SK-N-SH (cell line): ENCODE measurements around the gene TESK1. TPM values are rescaled to one million over a fixed set of nuclear protein-coding genes. Genes with fewer than 3 reads are reported as not detected.

Experiments
- CTCF ChIA-PET: fragments of 300-600, 350-600 bp; formaldehyde crosslinking; extraction: SDS; loops from one replicate; lab custom pipeline; 2021; lab: Yijun Ruan, JAX
- POLR2A ChIA-PET: fragments of 350-600 bp; sonication (Branson Sonifier 250); formaldehyde crosslinking; extraction: SDS; loops from one replicate; lab custom pipeline; 2020; ENCODE audit warnings: antibody characterized with exemption, inconsistent platforms; lab: Yijun Ruan, JAX
- DNase-seq: peaks from one replicate; pipeline ENCODE4 v3.0.0; 2012
- H2AFZ ChIP-seq: fragments of 200-600 bp; sonication (generic); 2 replicates; pipeline ENCODE4 v1.8.1; 2016; ENCODE audit warnings: antibody characterized with exemption, mild to moderate bottlenecking, low read depth
- H3F3A ChIP-seq: fragments of 200-600 bp; sonication (generic); replicated peaks from 2 replicates; pipeline ENCODE3; 2016; ENCODE audit warnings: antibody characterized with exemption, mild to moderate bottlenecking; ENCODE audit not compliant: insufficient read depth
- H3K27ac ChIP-seq, 2 experiments: fragments of 200-500 bp in 1 of 2; fragments of 200-600 bp in 1 of 2; sonication (Bioruptor generic) in 1 of 2; sonication (generic), shearing (Covaris generic) in 1 of 2; 2 replicates each; pipeline versions ENCODE4 v1.5.1 to v1.6.1; 2014 to 2016; ENCODE audit warnings: low read depth in 2 of 2, inconsistent platforms in 1 of 2, low read length in 1 of 2, mild to moderate bottlenecking in 1 of 2, mixed read lengths in 1 of 2
- H3K27me3 ChIP-seq: fragments of 200-600 bp; sonication (generic), shearing (Covaris generic); 2 replicates; pipeline ENCODE4 v1.6.1; 2016; ENCODE audit warnings: mixed run types; ENCODE audit not compliant: insufficient read depth
- H3K36me3 ChIP-seq, 2 experiments: fragments of 200-500 bp in 1 of 2; fragments of 200-600 bp in 1 of 2; sonication (Bioruptor generic) in 1 of 2; sonication (generic) in 1 of 2; replicated peaks in 1 of 2; 2 replicates each; pipeline versions ENCODE3 to v1.5.1; 2014 to 2016; ENCODE audit warnings: low read length in 1 of 2, mild to moderate bottlenecking in 1 of 2; ENCODE audit not compliant: insufficient read depth in 2 of 2, control insufficient read depth in 1 of 2
- H3K4me1 ChIP-seq, 2 experiments: fragments of 200-500 bp in 1 of 2; fragments of 200-600 bp in 1 of 2; sonication (Bioruptor generic) in 1 of 2; sonication (generic), shearing (Covaris generic) in 1 of 2; 2 replicates each; pipeline versions ENCODE4 v1.5.1 to v1.6.1; 2014 to 2016; ENCODE audit warnings: low read depth in 1 of 2, low read length in 1 of 2, mixed run types in 1 of 2; ENCODE audit not compliant: insufficient read depth in 2 of 2, control insufficient read depth in 1 of 2
- H3K4me2 ChIP-seq: fragments of 200-600 bp; sonication (generic), shearing (Covaris generic); 2 replicates; pipeline ENCODE4 v1.6.1; 2017; ENCODE audit warnings: mixed run types
- H3K4me3 ChIP-seq, 2 experiments: fragments of 200-500 bp in 1 of 2; fragments of 200-600 bp in 1 of 2; sonication (Bioruptor generic) in 1 of 2; sonication (generic), shearing (Covaris generic) in 1 of 2; 2 replicates each; pipeline versions ENCODE4 v1.5.1 to v1.8.1; 2014 to 2016; ENCODE audit warnings: low read depth in 2 of 2, inconsistent platforms in 1 of 2, low read length in 1 of 2, mild to moderate bottlenecking in 1 of 2, mixed read lengths in 1 of 2, moderate library complexity in 1 of 2
- H3K79me2 ChIP-seq: fragments of 200-600 bp; sonication (generic); 2 replicates; pipeline ENCODE4 v1.8.1; 2017; ENCODE audit warnings: mild to moderate bottlenecking; ENCODE audit not compliant: insufficient read depth
- H3K9ac ChIP-seq: fragments of 200-600 bp; sonication (generic); 2 replicates; pipeline ENCODE4 v1.6.1; 2017; ENCODE audit warnings: mixed run types
- H3K9me2 ChIP-seq: fragments of 200-600 bp; sonication (generic); 2 replicates; pipeline ENCODE4 v1.6.1; 2017; ENCODE audit warnings: mixed run types
- H3K9me3 ChIP-seq: fragments of 200-600 bp; sonication (generic); 2 replicates; pipeline ENCODE4 v1.6.1; 2017; ENCODE audit warnings: mixed run types, mild to moderate bottlenecking, moderate library complexity
- H4K20me1 ChIP-seq: fragments of 200-600 bp; sonication (generic); 2 replicates; pipeline ENCODE4 v1.6.1; 2017; ENCODE audit warnings: mild to moderate bottlenecking, mixed run types; ENCODE audit not compliant: insufficient read depth
- CTCF ChIP-seq: fragments of 200-600 bp; sonication (generic); IDR thresholded peaks from 2 replicates; pipeline ENCODE4 v1.6.1; 2017; ENCODE audit warnings: antibody characterized with exemption, mild to moderate bottlenecking, moderate library complexity
- ELF1 ChIP-seq: IDR thresholded peaks from 2 replicates; pipeline ENCODE4 v1.4.0; 2012
- FOSL2 ChIP-seq: IDR thresholded peaks from 2 replicates; pipeline ENCODE4 v1.4.0; 2012; ENCODE audit warnings: low read depth, mild to moderate bottlenecking, moderate library complexity, borderline replicate concordance
- FOXJ3 ChIP-seq: sonication (generic); formaldehyde crosslinking; IDR thresholded peaks from 2 replicates; pipeline ENCODE4 v1.5.1; 2020; ENCODE audit warnings: mild to moderate bottlenecking, missing genetic modification reagents
- FOXM1 ChIP-seq: IDR thresholded peaks from 2 replicates; pipeline ENCODE4 v1.4.0; 2012; ENCODE audit warnings: low read depth, mild to moderate bottlenecking
- GATA2 ChIP-seq: sonication (generic); formaldehyde crosslinking; IDR thresholded peaks from 2 replicates; pipeline ENCODE4 v1.5.0; 2020; ENCODE audit warnings: mild to moderate bottlenecking, missing genetic modification reagents
- MAX ChIP-seq: IDR thresholded peaks from 2 replicates; pipeline ENCODE4 v1.4.0; 2012; ENCODE audit warnings: low read depth
- RAD21 ChIP-seq: IDR thresholded peaks from 2 replicates; pipeline ENCODE4 v1.6.1; 2012; ENCODE audit warnings: mild to moderate bottlenecking, low read length
- RCOR1 ChIP-seq: fragments of 150-350 bp; IDR thresholded peaks from 2 replicates; pipeline ENCODE4 v1.6.1; 2017; ENCODE audit warnings: antibody characterized with exemption, low read length
- REST ChIP-seq: IDR thresholded peaks from 2 replicates; pipeline ENCODE4 v1.6.1; 2012; ENCODE audit warnings: mild to moderate bottlenecking, low read depth, low read length, moderate library complexity
- RFX5 ChIP-seq: IDR thresholded peaks from 2 replicates; pipeline ENCODE4 v1.6.1; 2012; ENCODE audit warnings: mild to moderate bottlenecking, improper control_type of control experiment, low read length
- RXRA ChIP-seq: IDR thresholded peaks from 2 replicates; pipeline ENCODE4 v1.4.0; 2012; ENCODE audit warnings: low read depth, mild to moderate bottlenecking, borderline replicate concordance
- SIN3A ChIP-seq: IDR thresholded peaks from 2 replicates; pipeline ENCODE4 v1.6.1; 2012; ENCODE audit warnings: low read depth, mild to moderate bottlenecking, low read length, moderate library complexity, borderline replicate concordance
- SMC3 ChIP-seq: IDR thresholded peaks from 2 replicates; pipeline ENCODE4 v1.6.1; 2012; ENCODE audit warnings: low read depth, low read length, improper control_type of control experiment
- TCF12 ChIP-seq: IDR thresholded peaks from 2 replicates; pipeline ENCODE4 v1.4.0; 2012
- USF1 ChIP-seq: IDR thresholded peaks from 2 replicates; pipeline ENCODE4 v1.4.0; 2012; ENCODE audit warnings: low read depth, borderline replicate concordance
- USF2 ChIP-seq: fragments of 150-350 bp; IDR thresholded peaks from 2 replicates; pipeline ENCODE4 v1.6.1; 2017; ENCODE audit warnings: antibody characterized with exemption, low read length, low read depth, borderline replicate concordance
- YY1 ChIP-seq: IDR thresholded peaks from 2 replicates; pipeline ENCODE4 v1.4.0; 2012; ENCODE audit warnings: low read depth, mild to moderate bottlenecking
- ZBTB33 ChIP-seq: IDR thresholded peaks from 2 replicates; pipeline ENCODE4 v1.4.0; 2012; ENCODE audit warnings: low read depth, borderline replicate concordance
- WGBS: methylation state at CpG from one replicate; pipeline ENCODE4 v1.1.6; 2017; ENCODE audit warnings: low lambda C conversion rate; 5-methylcytosine and 5-hydroxymethylcytosine counted together
- polyA plus RNA-seq, 3 experiments: library from polyadenylated mRNA; depleted of rRNA; stranded (reverse); fragments of >200 nt; gene quantifications; 2 replicates each; pipeline ENCODE4 v1.2.3, GENCODE V29; 2012

The TESK1 gene
- polyA plus RNA-seq, 1 of the 3 experiments (the other 2 are of a cell fraction): 26.0 TPM

GRCh38 chr9:35556776-35557175 lies 48.3 kb upstream of the TESK1 start:
- H3K79me2 ChIP-seq: peaks cover 30% of the 10 kb centered on the region; the same call in 1 of the 2 replicates
- H3K4me1 ChIP-seq: peaks cover 0 to 5% of the 10 kb centered on the region in 2 experiments; a peak in 2 of 4 replicates
- H2AFZ ChIP-seq: no peak overlapping the region
- peaks cover 8% of the 10 kb centered on the region for H3F3A ChIP-seq
- ChIA-PET CTCF (interaction anchor here (1.4 to 7.2 kb wide), 4 partner anchors 67 to 440 kb away, joined by 4 to 45 read pairs (median 5); partner anchors contain the start of genes ATOSB and RUSC2), POLR2A (no interaction called here)
- H3K4me3 ChIP-seq: no peak overlapping the region
- H3K9me3 ChIP-seq: no peaks in the 10 kb centered on the region
- H3K9me2 ChIP-seq: no peaks in the 10 kb centered on the region
- TF ChIP-seq TCF12: no peak
- H3K27me3 ChIP-seq: no peaks in the 10 kb centered on the region
- DNase-seq: no peak
- peaks cover 26 to 44% of the 10 kb centered on the region in 2 experiments for H3K36me3 ChIP-seq
- H3K27ac ChIP-seq: no peak overlapping the region
- no peak overlapping the region for H3K4me2 ChIP-seq
- no peak overlapping the region for H3K9ac ChIP-seq
- H4K20me1 ChIP-seq: peaks cover 25% of the 10 kb centered on the region
- 92% methylated on average over 3 of the region's 3 CpGs for WGBS

- Histone ChIP-seq H3K9me3 (no peaks in the 10 kb centered on the region), H3K9ac (no peak overlapping the region), H3K9me2 (no peaks in the 10 kb centered on the region), H3K4me2 (no peak overlapping the region), H3K79me2 (peaks cover 27% of the 10 kb centered on the region; the same call in 1 of the 2 replicates), H3K4me1 (peaks cover 0 to 5% of the 10 kb centered on the region in 2 experiments; a peak in 2 of 4 replicates), H3K36me3 (peaks cover 26 to 44% of the 10 kb centered on the region in 2 experiments), H3K4me3 (no peak overlapping the region), H3K27me3 (no peaks in the 10 kb centered on the region), H3K27ac (no peak overlapping the region), H4K20me1 (peaks cover 20% of the 10 kb centered on the region), H3F3A (peaks cover 8% of the 10 kb centered on the region), H2AFZ (no peak overlapping the region)
- 94% methylated on average over 6 of the region's 6 CpGs for WGBS
- ChIA-PET CTCF (interaction anchor here (1.3 to 7.2 kb wide), 4 partner anchors 68 to 461 kb away, joined by 3 to 45 read pairs (median 4); partner anchors contain the start of genes PIGO and RUSC2), POLR2A (no interaction called here)
- no peak for TF ChIP-seq CTCF
- no peak for TF ChIP-seq SIN3A
- TF ChIP-seq FOSL2: no peak
- TF ChIP-seq FOXM1: no peak
- TF ChIP-seq MAX: no peak
- TF ChIP-seq RCOR1: no peak
- no peak for TF ChIP-seq USF2
- no peak for TF ChIP-seq FOXJ3 (CRISPR knock-in tag)
- no peak for TF ChIP-seq YY1
- no peak for TF ChIP-seq ZBTB33
- no peak for TF ChIP-seq RXRA
- no peak for TF ChIP-seq REST
- no peak for TF ChIP-seq RAD21
- TF ChIP-seq GATA2 (CRISPR knock-in tag): no peak
- no peak for TF ChIP-seq USF1
- TF ChIP-seq SMC3: no peak
- TF ChIP-seq ELF1: no peak
- no peak for TF ChIP-seq RFX5
- no peak for DNase-seq
These were observed 47.7 kb upstream of the TESK1 start for GRCh38 chr9:35557320-35557719.
